HEK293T (cell line): ENCODE data around the gene ERO1A.

Source experiments
- BHLHE40 ChIP-seq: fragments of 450-650 bp; IDR thresholded peaks from 2 replicates; pipeline ENCODE4 v1.6.1; 2016; ENCODE audit warnings: mild to moderate bottlenecking, moderate library complexity, borderline replicate concordance
- CTBP1 ChIP-seq: fragments of 450-650 bp; IDR thresholded peaks from 2 replicates; pipeline ENCODE4 v1.6.1; 2016; ENCODE audit warnings: borderline replicate concordance
- ELF4 ChIP-seq: fragments of 450-650 bp; IDR thresholded peaks from 2 replicates; pipeline ENCODE4 v1.6.1; 2017; ENCODE audit warnings: antibody characterized with exemption
- FOXA1 ChIP-seq: fragments of 450-650 bp; IDR thresholded peaks from 2 replicates; pipeline ENCODE4 v1.6.1; 2016; ENCODE audit warnings: mild to moderate bottlenecking
- FOXK2 ChIP-seq: fragments of 450-650 bp; IDR thresholded peaks from 2 replicates; pipeline ENCODE4 v1.6.1; 2016; ENCODE audit warnings: mild to moderate bottlenecking
- FOXM1 ChIP-seq: fragments of 450-650 bp; IDR thresholded peaks from 2 replicates; pipeline ENCODE4 v1.6.1; 2017; ENCODE audit warnings: mild to moderate bottlenecking, borderline replicate concordance
- HDGF ChIP-seq: fragments of 450-650 bp; IDR thresholded peaks from 2 replicates; pipeline ENCODE4 v1.6.1; 2017; ENCODE audit warnings: antibody characterized with exemption, borderline replicate concordance
- L3MBTL2 ChIP-seq: fragments of 450-650 bp; conservative IDR thresholded peaks from 2 replicates; pipeline ENCODE4 v1.6.1; 2016; ENCODE audit warnings: mild to moderate bottlenecking
- NFRKB ChIP-seq: fragments of 450-650 bp; IDR thresholded peaks from 2 replicates; pipeline ENCODE4 v1.6.1; 2016; ENCODE audit warnings: mild to moderate bottlenecking, moderate library complexity
- PKNOX1 ChIP-seq: fragments of 450-650 bp; IDR thresholded peaks from 2 replicates; pipeline ENCODE4 v1.6.1; 2016
- SP1 ChIP-seq: fragments of 450-650 bp; IDR thresholded peaks from 2 replicates; pipeline ENCODE4 v1.6.1; 2017
- SUZ12 ChIP-seq: fragments of 450-650 bp; IDR thresholded peaks from 2 replicates; pipeline ENCODE4 v1.6.1; 2016; ENCODE audit warnings: mild to moderate bottlenecking
- TARDBP ChIP-seq: fragments of 450-650 bp; IDR thresholded peaks from 2 replicates; pipeline ENCODE4 v1.6.1; 2016
- ZNF384 ChIP-seq: fragments of 450-650 bp; IDR thresholded peaks from 2 replicates; pipeline ENCODE4 v1.6.1; 2016

GRCh38 chr14:52703225-52703624 lies 7.9 kb upstream of the ERO1A start:
- TF ChIP-seq PKNOX1 (no peak), FOXM1 (no peak), SUZ12 (no peak), SP1 (no peak), FOXA1 (no peak), ZNF384 (no peak), TARDBP (no peak), NFRKB (no peak), FOXK2 (no peak), BHLHE40 (no peak), ELF4 (no peak), HDGF (no peak), CTBP1 (no peak), L3MBTL2 (no peak)
